ENCODE results near the gene CXorf58. TPM values are rescaled to one million over a fixed set of nuclear protein-coding genes. Genes with fewer than 3 reads are reported as not detected.

Gene CXorf58
- total RNA-seq, 1 experiment from 2014 or later = not detected

GRCh38 chrX:23936180-23936579 lies 28.4 kb downstream of the CXorf58 start (continued):
- no peak for TF ChIP-seq CEBPB (IDR thresholded peaks at IDR 0.05; ENCODE audit: low read depth)
- TF ChIP-seq FOSL1 (IDR thresholded peaks at IDR 0.05; ENCODE audit: low read depth) = no peak
- no peak for TF ChIP-seq POLR2AphosphoS5 (IDR thresholded peaks at IDR 0.05; ENCODE audit: low read depth, low read length)
- no peak for TF ChIP-seq CBX3 (IDR thresholded peaks at IDR 0.05; ENCODE audit: low read depth)
- TF ChIP-seq EZH2phosphoT487 (IDR thresholded peaks at IDR 0.05; ENCODE audit: borderline replicate concordance) = no peak

- no peaks in the 10 kb centered on the region for H3K27me3 ChIP-seq (ENCODE audit: insufficient read depth, low read length)
- no peak overlapping the region for H3K4me3 ChIP-seq (replicated peaks in 1 of 2; ENCODE audit: low read depth in 1 of 2, low read length in 2 of 2)
- RAD21 ChIA-PET (ENCODE audit: low non-redundant PET in 1 of 2, low total read pairs in 2 of 2, uncharacterized antibody in 2 of 2, unreplicated experiment in 2 of 2) = no interaction called here
- POLR2A ChIA-PET = no interaction called here
- no TSS peak for BruUV-seq (replicated peaks)
- H3K4me1 ChIP-seq (ENCODE audit: control insufficient read depth in 1 of 2, insufficient read depth in 2 of 2, low read length in 2 of 2) = no peaks in the 10 kb centered on the region
- ATAC-seq (peak; percentile 50; the same call in 1 of the 2 replicates), DNase-seq (ENCODE audit: low read depth, low spot score) (no peak)
- H3K79me2 ChIP-seq (ENCODE audit: insufficient read depth, low read length) = no peaks in the 10 kb centered on the region
- H3K9me2 ChIP-seq (ENCODE audit: insufficient read depth) = no peaks in the 10 kb centered on the region
- H3K27ac ChIP-seq (ENCODE audit: low read depth, low read length) = no peak overlapping the region
- H2AFZ ChIP-seq (ENCODE audit: low read depth, low read length, poor library complexity, severe bottlenecking) = no peak overlapping the region
- intact Hi-C loops (cut with micrococcal nuclease) = no loop called here
- no peaks in the 10 kb centered on the region for H3K36me3 ChIP-seq (ENCODE audit: control insufficient read depth in 1 of 2, insufficient read depth in 2 of 2, low read length in 2 of 2)
- no peak for TF ChIP-seq JUND (IDR thresholded peaks at IDR 0.05)
- no peak for TF ChIP-seq POLR2AphosphoS5 (IDR thresholded peaks at IDR 0.05; ENCODE audit: low read depth, low read length)
- no peak for TF ChIP-seq EZH2phosphoT487 (IDR thresholded peaks at IDR 0.05; ENCODE audit: borderline replicate concordance)
- no peak for TF ChIP-seq TCF7L2 (IDR thresholded peaks at IDR 0.05; ENCODE audit: borderline replicate concordance, extremely low read depth, insufficient read depth, insufficient read length)
- 0 out of 6 replicates have a peak, but pooled peaks of 1 of the 3 experiments have one; percentile 2 for TF ChIP-seq CTCF (IDR thresholded peaks at IDR 0.05 in 2 of 3, conservative IDR thresholded peaks at IDR 0.05 in 1 of 3; ENCODE audit: borderline replicate concordance in 1 of 3, insufficient read depth in 1 of 3, low read depth in 2 of 3, low read length in 2 of 3)
- TF ChIP-seq FOSL1 (IDR thresholded peaks at IDR 0.05; ENCODE audit: low read depth) = no peak
- TF ChIP-seq RAD21 (IDR thresholded peaks at IDR 0.05; ENCODE audit: low read depth) = no peak
- TF ChIP-seq CBX3 (IDR thresholded peaks at IDR 0.05; ENCODE audit: low read depth) = no peak
- no peak for TF ChIP-seq MAX (IDR thresholded peaks at IDR 0.05)
- H3K4me2 ChIP-seq (ENCODE audit: low read length) = no peak overlapping the region
- no peaks in the 10 kb centered on the region for H4K20me1 ChIP-seq (ENCODE audit: insufficient read depth)
- no peaks in the 10 kb centered on the region for H3K9me3 ChIP-seq (ENCODE audit: control insufficient read depth in 1 of 2, insufficient read depth in 1 of 2, low read depth in 1 of 2, low read length in 2 of 2)
- H3K9ac ChIP-seq (ENCODE audit: low read length) = no peak overlapping the region
- CTCF ChIA-PET = no interaction called here
Observed at GRCh38 chrX:23937100-23937499, 29.3 kb downstream of the CXorf58 start.

All from HCT116 (cell line).